ENCODE results near the gene GRB10.

GRB10 gene

DNA sequence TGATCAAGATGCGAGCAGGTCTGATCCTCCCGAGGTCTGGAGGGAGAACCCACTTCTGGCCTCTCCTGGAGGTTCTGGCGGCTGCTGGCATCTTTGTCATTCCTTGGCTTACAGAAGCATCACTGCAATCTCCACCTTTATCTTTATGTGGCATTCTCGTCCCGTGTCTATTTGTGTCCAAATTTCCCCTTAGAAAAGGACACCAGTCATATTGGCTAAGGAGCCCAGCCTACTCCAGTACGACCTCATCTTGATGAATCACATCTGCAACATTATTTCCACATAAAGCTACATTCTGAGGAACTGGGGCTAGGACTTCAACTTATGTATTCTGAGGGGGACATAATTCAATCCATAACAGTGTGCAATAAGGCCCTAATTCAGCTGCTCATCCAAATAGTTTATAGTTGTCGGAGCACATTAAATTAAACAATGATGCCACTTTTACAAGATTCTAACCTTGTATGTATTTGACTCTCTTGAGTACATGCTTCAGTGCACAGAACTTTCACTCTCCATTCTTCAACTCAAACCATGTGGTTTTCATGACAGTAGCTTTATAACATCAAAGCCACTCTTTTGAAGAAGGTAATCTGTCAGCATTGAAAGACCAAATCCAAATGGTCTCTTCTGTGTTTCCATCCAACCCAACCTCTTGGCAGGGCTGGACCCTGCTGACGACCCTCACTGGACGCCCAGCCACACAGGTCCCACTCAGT is 131.3 kb downstream of the GRB10 start:
- no peak for DNase-seq
- in situ Hi-C loops (cut with MboI; ENCODE audit: low pct_unique_long_range_greater_than_20kb, low sequenced_read_pairs), result no loop called here

DNA sequence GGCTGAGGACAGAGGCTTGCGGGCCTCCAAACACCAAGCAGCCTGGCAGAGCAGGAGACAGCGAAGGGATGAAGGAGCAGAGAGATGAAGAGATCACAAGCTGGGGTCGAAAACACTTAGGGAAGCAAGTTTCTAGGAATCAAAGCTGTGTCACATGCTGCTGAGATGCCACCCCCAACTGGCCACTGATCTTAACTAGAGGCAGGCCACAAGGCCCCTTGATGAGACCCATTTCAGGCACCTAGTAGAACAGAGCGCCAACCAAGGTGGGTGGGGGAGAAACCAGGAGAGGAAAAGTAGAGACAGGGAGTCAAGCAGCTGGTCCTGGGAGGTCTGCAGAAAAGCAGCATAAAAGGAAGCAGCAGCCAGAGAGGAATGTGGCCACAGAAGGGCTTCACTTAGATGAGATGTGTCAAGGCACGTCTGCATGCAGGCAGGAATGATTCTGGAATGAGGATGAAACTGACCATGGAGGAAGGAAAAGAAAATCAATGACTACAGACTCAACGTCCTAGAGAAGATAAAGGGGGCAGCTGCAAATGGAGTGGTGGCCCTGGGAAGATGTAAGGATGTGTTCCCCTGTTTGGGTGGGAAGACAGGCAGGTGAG is 132.5 kb downstream of the GRB10 start:
- in situ Hi-C loops (cut with MboI; ENCODE audit: low pct_unique_long_range_greater_than_20kb, low sequenced_read_pairs), result no loop called here
- DNase-seq, result no peak

DNA sequence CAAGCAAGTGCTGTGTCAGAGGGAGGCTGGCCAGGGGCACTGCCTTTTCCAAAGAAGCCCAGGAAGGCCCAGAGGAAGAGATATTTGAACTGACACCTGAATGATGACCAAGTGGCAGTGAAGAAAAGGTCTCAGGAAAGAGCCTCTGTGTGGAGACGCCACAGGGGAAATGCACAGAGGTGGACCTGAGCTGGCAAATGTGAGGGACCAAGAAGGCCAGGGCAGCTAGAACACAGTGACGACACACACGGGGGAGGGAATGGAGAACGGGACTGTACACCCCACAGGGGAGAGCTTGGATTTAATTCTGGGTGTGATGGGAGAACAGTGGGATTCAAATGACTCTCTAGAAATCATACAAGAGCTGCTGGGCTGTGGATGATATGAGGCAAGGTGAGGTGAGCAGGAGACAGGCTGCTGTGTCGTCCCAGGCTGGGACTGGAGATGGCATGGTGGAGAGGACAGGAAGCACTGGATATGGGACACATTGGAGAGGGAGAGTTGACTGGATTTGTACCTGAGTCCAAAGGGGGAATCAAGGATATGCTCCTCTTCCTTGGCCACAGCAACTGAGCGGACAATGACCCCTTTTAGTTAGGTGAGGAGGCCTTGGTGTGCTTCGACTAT is 133.3 kb downstream of the GRB10 start:
- no peak for DNase-seq
- in situ Hi-C loops (cut with MboI; ENCODE audit: low pct_unique_long_range_greater_than_20kb, low sequenced_read_pairs), result no loop called here

DNA sequence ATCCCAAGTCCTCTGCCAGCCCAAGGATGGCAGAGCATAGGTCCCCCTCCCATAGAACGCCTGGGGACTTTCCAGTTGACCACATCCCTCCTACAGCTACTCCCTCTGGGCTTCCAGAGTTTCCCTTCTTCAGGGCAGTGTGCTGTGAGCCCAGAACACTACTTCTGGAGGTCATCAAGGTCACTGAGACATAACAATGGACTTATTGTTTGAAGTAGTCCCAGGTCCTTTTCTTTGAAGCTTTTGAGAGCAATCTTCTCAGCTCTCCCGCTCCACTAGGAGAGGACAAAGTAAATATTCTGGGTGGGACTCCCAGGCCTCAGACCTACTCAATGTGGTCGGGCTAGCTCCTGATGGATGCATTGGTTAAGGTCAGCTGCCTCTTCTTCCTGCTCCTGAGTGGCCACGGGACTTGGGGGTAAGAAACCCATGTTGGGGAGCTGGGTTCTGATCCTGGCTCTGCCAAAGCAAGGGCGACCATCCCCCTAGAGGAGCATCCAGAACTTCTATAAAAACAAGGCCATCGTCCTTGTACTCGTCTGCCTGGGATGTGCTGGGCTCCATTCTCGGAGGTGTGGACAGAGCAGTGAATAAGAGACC is 134.0 kb downstream of the GRB10 start:
- in situ Hi-C loops (cut with MboI; ENCODE audit: low pct_unique_long_range_greater_than_20kb, low sequenced_read_pairs), result no loop called here
- DNase-seq, result no peak

GRCh38 chr7:50648076-50648475 is 134.6 kb downstream of the GRB10 start:
- DNase-seq, result no peak
- in situ Hi-C loops (cut with MboI; ENCODE audit: low pct_unique_long_range_greater_than_20kb, low sequenced_read_pairs), result no loop called here

DNA sequence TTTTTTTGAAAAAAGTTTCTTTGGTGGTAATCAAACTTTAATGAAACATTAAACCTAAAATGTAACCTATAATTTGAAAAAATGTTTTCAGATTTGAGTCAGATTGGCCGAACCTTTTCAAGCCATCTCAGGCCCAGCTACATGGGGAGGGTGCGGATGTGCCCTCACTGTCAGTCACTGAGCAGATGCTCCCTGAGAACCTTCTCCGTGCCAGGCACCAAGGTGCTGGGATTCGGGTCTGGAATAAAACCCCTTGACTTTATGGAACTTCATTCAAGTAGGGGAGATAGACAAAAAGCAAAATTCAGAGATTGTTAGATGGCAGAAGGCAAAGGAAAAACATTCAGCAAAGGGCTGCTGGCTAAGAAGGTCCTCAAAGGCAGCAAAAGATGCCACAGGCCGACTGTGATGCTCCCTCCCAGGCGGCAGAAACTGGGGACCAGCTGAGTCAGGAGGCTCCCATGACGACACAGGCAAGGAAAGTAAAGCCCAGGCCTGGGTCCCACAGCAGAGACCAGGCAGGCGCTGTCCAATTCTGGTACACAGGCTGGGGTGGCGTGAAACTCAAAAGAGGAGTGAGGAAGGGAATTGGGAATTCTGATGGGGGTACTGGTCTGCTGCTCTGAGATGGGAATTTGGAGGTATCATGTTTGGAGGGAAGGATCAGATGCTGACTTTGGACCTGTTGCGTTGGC is 135.3 kb downstream of the GRB10 start:
- in situ Hi-C loops (cut with MboI; ENCODE audit: low pct_unique_long_range_greater_than_20kb, low sequenced_read_pairs), result no loop called here
- no peak for DNase-seq

DNA sequence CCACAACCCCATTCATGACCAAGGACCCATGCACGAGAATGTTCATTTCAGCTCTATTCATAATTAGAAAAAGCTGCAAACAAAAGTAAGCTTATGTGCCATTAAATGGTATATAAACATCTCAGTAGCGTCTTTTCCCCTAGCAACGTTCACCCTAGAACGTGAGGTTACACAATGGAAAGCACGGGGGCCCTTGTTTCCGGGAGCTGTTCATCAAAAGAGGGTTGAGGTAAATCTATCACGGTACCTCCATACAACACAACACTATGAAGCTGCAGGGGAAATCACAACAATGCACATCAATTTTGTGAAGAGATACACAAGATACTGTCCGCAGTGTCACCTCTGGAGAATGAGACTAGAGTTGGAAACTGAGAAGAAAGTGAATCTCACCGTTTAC is 136.6 kb downstream of the GRB10 start:
- in situ Hi-C loops (cut with MboI; ENCODE audit: low pct_unique_long_range_greater_than_20kb, low sequenced_read_pairs), result no loop called here

DNA sequence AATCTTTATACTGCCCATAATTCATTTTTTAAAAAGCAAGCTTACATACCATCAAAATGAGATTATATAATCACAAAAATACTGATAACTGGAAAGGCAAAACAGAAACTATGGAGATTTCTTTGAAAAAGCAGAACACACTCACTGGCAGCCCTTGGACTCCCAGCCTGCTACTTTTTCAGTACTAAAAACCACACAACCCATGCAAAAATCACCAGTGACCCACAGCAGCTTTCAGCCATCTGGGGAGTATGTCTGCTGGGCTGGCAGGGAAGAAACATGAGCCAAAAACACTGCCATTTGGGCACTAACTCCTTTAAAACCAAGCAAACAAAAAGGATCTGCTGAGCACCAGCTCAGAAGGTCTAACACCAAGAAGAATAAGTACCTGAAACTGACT is 137.5 kb downstream of the GRB10 start:
- in situ Hi-C loops (cut with MboI; ENCODE audit: low pct_unique_long_range_greater_than_20kb, low sequenced_read_pairs), result no loop called here
- DNase-seq, result no peak

More for the DNA sequence above, 136.6 kb downstream of the GRB10 start:
- DNase-seq, result no peak

DNA sequence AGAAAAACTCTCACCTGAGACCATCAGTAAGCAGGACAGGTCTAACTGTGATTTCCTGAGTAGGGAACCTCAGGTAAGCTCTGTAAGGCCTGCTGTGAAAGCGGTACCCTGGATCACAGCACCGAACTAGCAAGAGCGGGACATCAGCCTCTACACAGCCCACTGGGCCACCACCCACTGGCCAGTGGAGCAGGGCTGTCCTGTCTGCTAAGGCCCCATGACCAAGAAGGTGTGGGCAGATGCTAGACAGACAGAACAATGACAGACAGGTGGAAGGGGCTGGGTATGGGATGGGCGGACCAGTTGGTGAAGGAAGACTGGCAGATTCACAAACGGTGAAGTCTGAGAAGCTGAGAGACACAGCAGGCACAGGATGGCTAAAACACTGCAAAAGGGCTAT is 138.1 kb downstream of the GRB10 start:
- in situ Hi-C loops (cut with MboI; ENCODE audit: low pct_unique_long_range_greater_than_20kb, low sequenced_read_pairs), result no loop called here
- DNase-seq, result no peak

DNA sequence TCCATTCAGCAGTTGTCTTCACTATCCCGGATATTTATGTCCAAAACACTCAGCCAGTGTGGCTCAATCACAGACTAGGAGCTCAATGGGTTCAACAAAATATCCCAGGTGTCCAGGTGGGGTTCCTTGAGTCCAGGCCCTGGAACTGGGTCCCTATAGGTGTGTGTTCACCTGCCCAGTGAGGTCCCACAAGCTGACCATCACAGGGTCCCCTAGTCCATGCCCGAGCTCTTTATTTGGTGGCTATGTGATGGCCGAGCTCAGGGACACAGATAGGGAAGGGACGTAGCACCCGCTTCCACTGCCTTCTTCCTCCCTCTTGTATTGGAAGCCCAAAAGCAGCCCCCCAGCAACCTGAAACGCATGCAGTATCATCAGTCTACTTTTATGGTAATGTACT is 138.6 kb downstream of the GRB10 start:
- in situ Hi-C loops (cut with MboI; ENCODE audit: low pct_unique_long_range_greater_than_20kb, low sequenced_read_pairs), result no loop called here
- no peak for DNase-seq

- DNase-seq, result no peak
- in situ Hi-C loops (cut with MboI; ENCODE audit: low pct_unique_long_range_greater_than_20kb, low sequenced_read_pairs), result no loop called here
Observed at GRCh38 chr7:50641442-50642405, 141.0 kb downstream of the GRB10 start.

- no peak for DNase-seq
- in situ Hi-C loops (cut with MboI; ENCODE audit: low pct_unique_long_range_greater_than_20kb, low sequenced_read_pairs), result no loop called here
Observed at GRCh38 chr7:50640779-50641178, 141.9 kb downstream of the GRB10 start.

DNA sequence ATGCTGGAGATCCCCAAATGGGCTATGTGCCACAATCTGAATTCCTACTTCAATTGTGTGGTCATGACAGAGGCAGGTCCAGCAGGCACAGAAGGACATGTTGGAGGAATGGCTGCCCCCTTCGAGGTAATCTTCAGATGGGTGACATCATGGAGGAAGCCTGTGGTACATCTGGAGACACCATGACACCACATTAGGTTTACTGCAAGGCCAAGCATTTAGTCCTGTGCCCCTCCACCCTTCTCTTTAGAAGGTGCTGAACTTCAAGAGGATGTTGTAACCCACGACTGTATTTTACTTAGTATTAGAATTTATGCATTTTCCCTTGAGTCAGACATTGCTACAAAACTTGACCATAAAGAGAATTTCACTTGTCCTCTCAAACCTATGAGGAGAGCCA is 142.4 kb downstream of the GRB10 start:
- DNase-seq, result no peak
- in situ Hi-C loops (cut with MboI; ENCODE audit: low pct_unique_long_range_greater_than_20kb, low sequenced_read_pairs), result no loop called here

DNA sequence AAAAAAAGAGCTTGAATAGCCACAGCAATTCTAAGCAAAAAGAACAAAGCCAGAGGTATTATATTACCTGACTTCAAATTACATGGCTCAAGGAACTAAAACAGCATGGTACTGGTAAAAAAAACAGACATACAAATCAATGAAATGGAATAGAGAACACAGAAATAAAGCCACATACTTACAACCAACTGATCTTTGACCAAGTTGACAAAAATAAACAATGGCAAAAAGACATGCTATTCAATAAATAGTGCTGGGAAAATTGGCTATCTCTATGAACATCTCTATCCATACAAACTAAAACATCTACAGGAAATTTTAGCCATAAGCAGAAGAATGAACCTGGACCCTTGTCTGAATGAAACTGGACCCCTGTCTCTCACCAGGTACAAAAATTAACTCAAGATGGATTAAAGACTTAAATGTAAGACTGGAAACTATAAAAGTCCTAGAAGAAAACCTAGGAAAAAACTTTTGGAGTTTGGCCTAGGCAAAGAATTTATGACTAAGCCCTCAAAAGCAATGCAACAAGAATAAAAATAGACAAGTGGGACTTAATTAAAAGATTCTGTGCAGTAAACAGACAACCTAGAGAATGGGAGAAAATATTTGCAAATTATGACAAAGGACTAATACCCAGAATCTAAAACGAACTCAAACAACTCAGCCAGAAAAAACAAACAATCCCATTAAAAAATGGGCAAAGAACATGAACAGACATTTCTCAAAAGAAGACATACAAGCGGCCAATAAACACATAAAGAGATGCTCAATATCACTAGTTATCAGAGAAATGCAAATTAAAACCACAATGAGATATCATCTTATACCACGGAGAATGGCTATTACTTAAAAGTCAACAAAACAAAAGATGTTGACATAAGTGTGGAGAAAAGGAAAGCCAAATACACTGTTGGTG is 144.7 kb downstream of the GRB10 start:
- in situ Hi-C loops (cut with MboI; ENCODE audit: low pct_unique_long_range_greater_than_20kb, low sequenced_read_pairs), result no loop called here
- no peak for DNase-seq

DNA sequence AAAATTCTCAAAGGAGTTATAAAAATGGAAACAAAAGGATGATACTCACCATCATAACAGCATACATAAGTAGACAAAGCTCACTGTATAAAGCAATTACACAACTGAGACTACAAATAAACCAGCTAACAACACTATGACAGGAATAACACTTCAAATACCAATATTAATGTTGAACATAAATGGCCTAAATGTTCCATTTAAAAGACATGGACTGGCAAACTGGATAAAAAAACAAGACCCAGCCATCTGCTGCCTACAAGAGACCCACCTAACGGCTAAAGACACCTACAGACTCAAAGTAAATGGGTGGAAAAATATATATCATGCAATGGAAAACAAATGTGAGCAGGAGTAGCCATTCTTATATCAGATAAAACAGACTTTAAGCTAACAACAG is 148.3 kb downstream of the GRB10 start:
- DNase-seq, result no peak
- in situ Hi-C loops (cut with MboI; ENCODE audit: low pct_unique_long_range_greater_than_20kb, low sequenced_read_pairs), result no loop called here

- in situ Hi-C loops (cut with MboI; ENCODE audit: low pct_unique_long_range_greater_than_20kb, low sequenced_read_pairs), result no loop called here
- DNase-seq, result peak; percentile 3
Observed at GRCh38 chr7:50633414-50633710, 149.3 kb downstream of the GRB10 start.

DNA sequence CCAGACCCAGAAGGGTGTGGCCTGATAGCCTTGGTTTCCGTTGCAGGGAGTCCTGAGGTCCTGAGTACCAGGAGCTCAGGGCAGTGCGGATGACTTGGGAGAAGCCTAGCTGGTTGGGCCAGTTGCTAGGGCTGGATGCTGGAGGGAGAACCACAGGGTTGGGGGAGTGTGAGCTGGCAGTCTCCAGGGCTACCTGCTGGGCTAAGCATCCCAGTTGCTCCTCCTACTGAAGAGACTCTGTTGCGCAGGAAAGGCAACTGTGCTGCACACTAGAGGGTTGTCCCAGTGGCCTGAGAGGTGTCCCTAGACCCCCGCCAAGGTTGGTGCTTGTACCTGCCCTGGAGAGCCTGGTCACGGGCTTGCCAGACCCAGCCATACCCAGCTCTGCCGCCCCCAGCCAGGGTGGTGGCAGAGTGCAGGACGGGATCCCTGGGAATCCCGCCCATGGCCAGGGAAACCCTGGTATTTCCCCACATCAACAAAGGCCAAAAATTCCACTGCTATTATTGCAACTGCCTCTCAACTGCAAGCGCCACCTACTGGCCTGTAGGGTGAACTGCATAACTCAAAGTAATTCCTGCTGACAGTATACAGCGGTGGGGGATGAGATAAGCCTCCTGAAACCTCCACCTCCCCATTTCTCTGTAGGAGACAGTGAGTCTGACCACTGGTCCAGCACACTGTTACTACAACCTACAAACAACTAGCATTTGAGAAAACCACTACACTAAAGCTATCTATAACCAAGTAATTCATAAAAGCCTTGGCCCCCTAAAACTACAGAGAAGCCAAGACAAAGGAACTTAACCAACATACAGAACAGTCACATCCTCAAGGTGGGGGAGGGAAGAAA is 149.9 kb downstream of the GRB10 start:
- DNase-seq, result peak; percentile 54
- in situ Hi-C loops (cut with MboI; ENCODE audit: low pct_unique_long_range_greater_than_20kb, low sequenced_read_pairs), result no loop called here

Data from KBM-7 (cell line).